Astrocyte of the spinal cord (primary cell): ENCODE results near the gene DNAJB12.

Experiments used
- DNase-seq: peaks from one replicate; pipeline ENCODE4 v3.0.0; 2011; ENCODE audit warnings: low read depth, low spot score
- H3K4me3 ChIP-seq: 2 replicates; pipeline ENCODE4 v1.5.1; 2011; ENCODE audit warnings: low read depth, mild to moderate bottlenecking, low read length, moderate library complexity
- in situ Hi-C: cut with HindIII; loops from 2 replicates; pipeline ENCODE4 v1.10.0; 2017; ENCODE audit warnings: low sequenced_read_pairs
- TF ChIP-seq, protein P1 (sequence below): IDR thresholded peaks from 2 replicates; pipeline ENCODE4 v1.5.1; 2012; ENCODE audit warnings: low read depth, mild to moderate bottlenecking, low read length, inconsistent platforms

Gene DNAJB12

GRCh38 chr10:72370201-72370722 lies 15.5 kb upstream of the DNAJB12 start:
- H3K4me3 ChIP-seq: no peak overlapping the region
- no peak for DNase-seq
- TF ChIP-seq, protein P1, sequence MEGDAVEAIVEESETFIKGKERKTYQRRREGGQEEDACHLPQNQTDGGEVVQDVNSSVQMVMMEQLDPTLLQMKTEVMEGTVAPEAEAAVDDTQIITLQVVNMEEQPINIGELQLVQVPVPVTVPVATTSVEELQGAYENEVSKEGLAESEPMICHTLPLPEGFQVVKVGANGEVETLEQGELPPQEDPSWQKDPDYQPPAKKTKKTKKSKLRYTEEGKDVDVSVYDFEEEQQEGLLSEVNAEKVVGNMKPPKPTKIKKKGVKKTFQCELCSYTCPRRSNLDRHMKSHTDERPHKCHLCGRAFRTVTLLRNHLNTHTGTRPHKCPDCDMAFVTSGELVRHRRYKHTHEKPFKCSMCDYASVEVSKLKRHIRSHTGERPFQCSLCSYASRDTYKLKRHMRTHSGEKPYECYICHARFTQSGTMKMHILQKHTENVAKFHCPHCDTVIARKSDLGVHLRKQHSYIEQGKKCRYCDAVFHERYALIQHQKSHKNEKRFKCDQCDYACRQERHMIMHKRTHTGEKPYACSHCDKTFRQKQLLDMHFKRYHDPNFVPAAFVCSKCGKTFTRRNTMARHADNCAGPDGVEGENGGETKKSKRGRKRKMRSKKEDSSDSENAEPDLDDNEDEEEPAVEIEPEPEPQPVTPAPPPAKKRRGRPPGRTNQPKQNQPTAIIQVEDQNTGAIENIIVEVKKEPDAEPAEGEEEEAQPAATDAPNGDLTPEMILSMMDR: no peak
- in situ Hi-C loops: no loop called here

- H3K4me3 ChIP-seq: no peak overlapping the region
- peak; percentile 78 for DNase-seq
- in situ Hi-C loops: no loop called here
- TF ChIP-seq, protein P1: no peak
Observed at GRCh38 chr10:72367301-72367960, 12.7 kb upstream of the DNAJB12 start.

GRCh38 chr10:72365106-72365895 lies 10.6 kb upstream of the DNAJB12 start:
- no peak for DNase-seq
- in situ Hi-C loops: no loop called here
- no peak overlapping the region for H3K4me3 ChIP-seq
- TF ChIP-seq, protein P1: no peak

DNA sequence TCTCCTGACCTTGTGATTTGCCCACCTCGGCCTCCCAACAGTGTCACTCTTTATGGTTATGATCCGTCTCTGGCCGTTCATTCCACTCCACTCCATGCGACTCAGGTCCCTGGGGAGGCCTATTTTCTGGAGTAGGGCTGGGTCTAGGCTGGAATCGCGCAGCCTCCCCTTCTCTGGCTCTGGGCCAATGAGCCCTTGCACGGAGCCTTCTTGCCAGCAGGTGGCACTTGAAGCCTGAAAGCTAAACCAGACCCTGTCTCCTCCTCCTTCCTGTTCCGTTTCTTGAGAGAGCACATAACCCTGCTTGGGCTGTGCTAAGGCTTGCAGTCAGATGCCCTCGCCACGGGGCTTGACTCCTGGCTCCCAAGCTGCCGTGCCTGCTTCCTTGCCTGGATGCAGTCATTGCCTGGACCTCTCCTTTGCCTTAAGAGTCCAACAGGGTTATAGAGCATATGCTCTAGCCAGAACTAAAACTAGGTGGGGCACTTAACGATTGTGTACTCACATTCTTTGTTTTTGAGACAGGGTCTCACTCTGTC lies 9.6 kb upstream of the DNAJB12 start:
- in situ Hi-C loops: no loop called here
- H3K4me3 ChIP-seq: no peak overlapping the region
- DNase-seq: peak; percentile 91
- TF ChIP-seq, protein P1: peak; percentile 96

- no peak overlapping the region for H3K4me3 ChIP-seq
- DNase-seq: no peak
- in situ Hi-C loops: no loop called here
- TF ChIP-seq, protein P1: no peak
Observed at GRCh38 chr10:72356987-72357386, 2.3 kb upstream of the DNAJB12 start.

DNA sequence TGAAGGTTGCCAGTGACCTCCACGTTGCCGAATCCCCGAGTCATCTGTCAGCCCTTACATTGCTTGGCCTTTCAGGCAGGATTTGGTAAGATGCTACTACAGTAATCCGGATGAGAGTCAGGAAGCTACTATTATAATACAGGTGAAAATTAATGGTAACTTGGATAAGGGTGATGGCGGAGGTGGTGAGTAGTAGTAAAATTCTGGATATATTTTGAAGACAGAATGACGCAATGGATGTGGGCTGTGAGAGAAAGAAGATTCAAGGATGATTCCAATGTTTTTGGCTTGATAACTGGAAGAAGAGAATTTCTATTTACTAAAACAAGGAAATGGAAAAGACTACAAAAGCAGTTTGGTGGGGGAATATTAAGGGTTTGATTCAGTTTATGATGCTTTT lies 1.4 kb upstream of the DNAJB12 start:
- in situ Hi-C loops: no loop called here
- no peak overlapping the region for H3K4me3 ChIP-seq
- no peak for DNase-seq
- TF ChIP-seq, protein P1: no peak
